ENCODE results near the gene CGA. TPM values are rescaled to one million over a fixed set of nuclear protein-coding genes. Genes with fewer than 3 reads are reported as not detected.

Gene CGA
- total and polyA plus RNA-seq, 4 donors, result not detected

- 92% methylated on average over 2 of the region's 2 CpGs for WGBS
- no peaks in the 10 kb centered on the region for H3K9me3 ChIP-seq (ENCODE audit: control insufficient read depth in 4 of 4, low read length in 3 of 4)
- no peak for TF ChIP-seq SP1 (IDR thresholded peaks at IDR 0.05)
- no peak for TF ChIP-seq FOXA1 (IDR thresholded peaks at IDR 0.05)
- TF ChIP-seq MAX (IDR thresholded peaks at IDR 0.05), result no peak
- no peak for TF ChIP-seq HNF4G (IDR thresholded peaks at IDR 0.05)
- TF ChIP-seq JUND (IDR thresholded peaks at IDR 0.05), result no peak
- TF ChIP-seq CTCF (IDR thresholded peaks at IDR 0.05; ENCODE audit: low read depth, low read length, missing input control), result no peak
- TF ChIP-seq ATF3 (IDR thresholded peaks at IDR 0.05), result no peak
- no peak for TF ChIP-seq TAF1 (conservative IDR thresholded peaks at IDR 0.05)
- TF ChIP-seq RAD21 (IDR thresholded peaks at IDR 0.05), result no peak
- TF ChIP-seq GABPA (IDR thresholded peaks at IDR 0.05 in 1 of 2, conservative IDR thresholded peaks at IDR 0.05 in 1 of 2), result no peak
- no peak for TF ChIP-seq ZBTB33 (IDR thresholded peaks at IDR 0.05)
Observed at GRCh38 chr6:87089135-87089534, 5.8 kb downstream of the CGA start.

GRCh38 chr6:87088076-87088475, 6.8 kb downstream of the CGA start:
- no peak for DNase-seq (ENCODE audit: low spot score)
- no peaks in the 10 kb centered on the region for H3K4me1 ChIP-seq (ENCODE audit: control insufficient read depth in 4 of 4, insufficient read depth in 4 of 4, low read length in 3 of 4)
- no peaks in the 10 kb centered on the region for H3K36me3 ChIP-seq (ENCODE audit: control insufficient read depth in 4 of 4, insufficient read depth in 3 of 4, low read depth in 1 of 4, low read length in 3 of 4)
- no peaks in the 10 kb centered on the region for H3K9me3 ChIP-seq (ENCODE audit: control insufficient read depth in 4 of 4, low read length in 3 of 4)
- no peak overlapping the region for H3K4me3 ChIP-seq (ENCODE audit: low read depth in 1 of 3, low read length in 3 of 3)
- H3K27me3 ChIP-seq (ENCODE audit: control insufficient read depth in 4 of 4, insufficient read depth in 4 of 4, low read length in 3 of 4), result no peaks in the 10 kb centered on the region
- WGBS, result 92% methylated on average over 4 of the region's 4 CpGs
- TF ChIP-seq ATF3 (IDR thresholded peaks at IDR 0.05), result no peak
- TF ChIP-seq GABPA (IDR thresholded peaks at IDR 0.05 in 1 of 2, conservative IDR thresholded peaks at IDR 0.05 in 1 of 2), result no peak
- no peak for TF ChIP-seq SP1 (IDR thresholded peaks at IDR 0.05)
- TF ChIP-seq CTCF (IDR thresholded peaks at IDR 0.05; ENCODE audit: low read depth, low read length, missing input control), result no peak
- TF ChIP-seq MAX (IDR thresholded peaks at IDR 0.05), result no peak
- TF ChIP-seq JUND (IDR thresholded peaks at IDR 0.05), result no peak
- no peak overlapping the region for H3K27ac ChIP-seq (ENCODE audit: low read depth in 1 of 2, low read length in 2 of 2)
- no peak overlapping the region for H3K9ac ChIP-seq (ENCODE audit: low read depth in 1 of 2, low read length in 2 of 2)

More at GRCh38 chr6:87089135-87089534, 5.8 kb downstream of the CGA start:
- Histone ChIP-seq H3K4me1 (ENCODE audit: control insufficient read depth in 4 of 4, insufficient read depth in 4 of 4, low read length in 3 of 4) (no peaks in the 10 kb centered on the region), H3K4me3 (ENCODE audit: low read depth in 1 of 3, low read length in 3 of 3) (no peak overlapping the region), H3K27me3 (ENCODE audit: control insufficient read depth in 4 of 4, insufficient read depth in 4 of 4, low read length in 3 of 4) (no peaks in the 10 kb centered on the region), H3K27ac (ENCODE audit: low read depth in 1 of 2, low read length in 2 of 2) (no peak overlapping the region), H3K36me3 (ENCODE audit: control insufficient read depth in 4 of 4, insufficient read depth in 3 of 4, low read depth in 1 of 4, low read length in 3 of 4) (no peaks in the 10 kb centered on the region), H3K9ac (ENCODE audit: low read depth in 1 of 2, low read length in 2 of 2) (no peak overlapping the region)
- no peak for DNase-seq (ENCODE audit: low spot score)

Measured in liver (tissue), 9 donors.